Measurements from ENCODE around the gene BLTP3B.

The BLTP3B gene

DNA sequence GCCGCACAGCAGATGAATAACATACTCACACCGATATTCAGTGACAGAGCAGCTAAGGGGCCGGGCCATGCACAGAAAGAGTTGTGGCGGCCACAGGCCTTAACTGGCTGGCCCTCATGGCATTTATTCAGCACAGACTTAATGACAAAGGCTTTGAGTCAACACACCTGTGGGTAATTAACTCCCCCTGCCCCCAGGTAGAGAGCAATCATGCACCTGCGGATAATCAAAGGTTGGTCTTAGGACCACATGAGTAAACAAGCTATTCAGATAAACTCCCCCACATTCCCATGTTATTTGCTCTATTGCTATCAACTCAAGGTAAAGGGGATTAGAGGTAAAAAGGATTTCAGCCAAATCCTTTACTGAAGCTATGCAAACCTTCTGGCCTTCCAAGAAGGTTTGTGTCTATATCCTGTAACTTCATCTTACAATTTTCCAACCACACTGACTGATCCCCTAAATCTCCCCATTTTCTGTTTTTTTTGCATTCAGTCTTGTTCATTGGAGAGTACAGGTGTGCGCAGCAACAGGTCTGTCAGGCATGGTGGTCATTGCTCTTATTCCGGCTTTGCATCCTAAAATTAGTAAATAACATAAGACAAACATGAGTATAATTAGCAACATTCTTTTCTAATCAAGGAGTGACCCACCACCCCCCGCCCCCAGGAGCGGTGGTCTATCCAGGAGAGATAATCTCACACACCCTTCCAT lies 16.9 kb upstream of the BLTP3B start:
- no peak for DNase-seq

DNA sequence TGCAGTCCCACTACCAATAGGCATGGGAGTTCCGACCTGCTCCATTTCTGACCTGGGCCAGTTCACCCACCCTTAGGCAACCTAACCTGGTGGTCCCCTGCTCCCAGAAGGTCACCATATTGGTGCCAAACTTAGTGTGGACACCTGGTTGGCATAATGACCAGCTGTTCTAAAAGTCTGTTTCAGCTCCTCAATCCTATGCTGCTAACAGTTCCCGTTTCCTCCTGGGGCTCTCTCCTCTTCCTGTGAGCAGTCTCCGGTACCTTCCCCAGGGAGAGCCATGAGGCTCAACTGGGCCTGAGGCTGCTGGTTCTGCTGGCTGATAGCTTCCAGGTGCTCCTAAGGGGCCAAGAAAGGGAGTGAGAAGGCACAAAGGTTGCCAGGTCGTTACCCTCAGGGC lies 15.9 kb upstream of the BLTP3B start:
- DNase-seq, result no peak

DNA sequence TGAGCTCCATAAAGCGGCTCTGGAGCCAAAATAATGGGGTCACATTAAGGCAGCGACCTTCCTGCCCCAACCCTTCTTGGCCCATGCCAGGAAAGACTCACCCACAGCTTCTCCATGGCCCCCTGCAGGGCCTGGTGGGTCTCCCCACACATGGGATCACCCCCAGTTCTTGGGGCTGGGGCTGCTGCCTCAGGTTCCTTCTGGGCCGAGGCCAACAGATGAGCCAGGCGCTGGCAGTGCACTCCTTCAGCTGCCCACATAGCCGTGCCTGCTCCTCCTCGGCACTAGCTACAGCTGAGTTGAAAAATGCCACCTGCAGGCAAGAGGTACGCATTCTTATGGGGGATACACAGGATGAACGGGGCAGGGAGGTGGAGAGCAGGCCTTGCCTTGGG lies 14.8 kb upstream of the BLTP3B start:
- no peak for DNase-seq

DNA sequence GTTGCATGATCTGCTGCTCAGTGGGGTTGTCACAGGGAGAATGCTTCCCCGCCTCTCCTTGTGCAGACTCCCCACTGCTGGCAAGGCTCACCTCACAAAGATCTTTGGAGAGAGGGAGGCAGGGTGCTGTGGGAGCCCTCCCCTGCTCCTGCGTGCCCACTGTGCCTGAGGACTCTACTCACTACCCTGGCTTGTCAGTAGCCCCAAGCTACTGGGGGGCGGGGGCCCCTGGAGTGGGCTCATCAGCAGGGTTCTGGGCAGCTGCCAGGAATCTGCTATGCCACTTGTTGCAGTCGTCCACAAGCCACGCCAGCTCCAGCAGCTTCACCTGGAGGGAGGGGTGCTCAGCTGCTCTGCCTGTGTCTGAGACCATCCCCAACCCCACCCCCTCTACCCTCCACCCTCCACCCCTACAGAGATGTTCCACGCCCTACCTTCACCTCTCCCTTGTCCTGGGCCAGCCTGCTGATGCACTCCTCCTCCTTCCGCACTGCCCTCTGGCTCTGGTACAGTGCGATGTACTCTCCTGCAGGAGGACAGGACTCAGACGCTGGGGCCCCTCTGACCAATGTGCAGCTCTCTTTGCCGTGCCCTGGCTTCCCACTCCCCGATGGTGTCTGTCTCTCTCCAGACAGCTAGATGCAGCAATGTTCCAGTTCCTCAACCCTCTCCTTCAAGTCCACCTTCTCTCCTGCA lies 14.2 kb upstream of the BLTP3B start:
- DNase-seq, result peak; percentile 30

DNA sequence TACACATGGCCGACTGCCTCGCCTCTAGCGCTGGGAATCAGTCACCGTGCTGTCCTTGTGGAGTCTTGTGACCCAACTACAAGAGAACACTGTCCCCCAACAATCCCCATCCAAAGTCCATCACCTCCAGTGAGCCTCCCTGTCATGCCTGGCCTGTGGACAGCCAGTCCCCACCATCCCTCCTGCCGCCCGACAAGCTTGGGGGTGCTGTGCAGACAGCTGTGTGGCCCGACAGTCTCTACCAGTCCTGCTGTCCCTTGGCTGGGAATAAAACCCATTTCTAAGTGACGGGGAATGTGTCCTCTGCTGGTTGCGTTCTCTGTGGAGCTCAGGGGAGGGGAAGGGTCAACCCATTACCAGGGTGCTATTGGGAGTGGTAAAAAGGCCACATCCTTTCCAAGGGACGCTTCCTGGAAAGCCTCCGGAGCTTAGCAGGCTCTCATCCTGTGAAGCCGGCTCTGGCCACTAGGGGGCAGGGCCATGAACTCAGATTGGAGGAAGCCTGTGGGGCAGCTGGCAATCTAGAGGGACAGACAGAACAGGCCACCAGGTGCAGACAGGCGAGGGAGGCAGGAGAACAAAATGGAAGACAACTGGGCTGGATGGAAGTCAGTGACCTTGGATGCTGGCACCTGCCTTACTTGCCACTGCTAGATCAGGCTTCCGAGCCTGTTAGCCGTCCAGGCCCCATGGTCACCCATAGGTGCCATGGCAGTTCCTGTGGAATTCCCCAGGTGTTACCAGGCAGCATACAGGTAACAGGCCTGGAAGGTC lies 12.0 kb upstream of the BLTP3B start:
- DNase-seq, result no peak

DNA sequence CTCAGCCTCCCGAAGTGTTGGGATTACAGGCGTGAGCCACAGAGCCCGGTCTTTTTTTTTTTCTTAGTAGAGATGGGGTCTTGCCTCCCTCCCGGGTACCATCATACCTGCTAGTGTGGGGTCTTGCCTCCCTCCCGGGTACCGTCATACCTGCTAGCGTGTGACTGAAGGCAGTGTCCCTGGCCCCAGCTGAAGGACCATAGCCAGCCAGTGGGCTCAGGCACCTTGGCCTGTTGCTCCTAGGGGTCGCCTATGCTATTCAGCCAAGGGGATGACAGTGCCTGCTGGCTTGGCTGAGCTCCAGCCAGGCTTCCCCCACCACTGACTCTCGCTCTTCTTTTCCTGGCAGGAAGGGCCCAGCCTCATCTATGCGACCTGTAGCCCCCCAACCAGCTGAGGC lies 10.5 kb upstream of the BLTP3B start:
- no peak for DNase-seq

DNA sequence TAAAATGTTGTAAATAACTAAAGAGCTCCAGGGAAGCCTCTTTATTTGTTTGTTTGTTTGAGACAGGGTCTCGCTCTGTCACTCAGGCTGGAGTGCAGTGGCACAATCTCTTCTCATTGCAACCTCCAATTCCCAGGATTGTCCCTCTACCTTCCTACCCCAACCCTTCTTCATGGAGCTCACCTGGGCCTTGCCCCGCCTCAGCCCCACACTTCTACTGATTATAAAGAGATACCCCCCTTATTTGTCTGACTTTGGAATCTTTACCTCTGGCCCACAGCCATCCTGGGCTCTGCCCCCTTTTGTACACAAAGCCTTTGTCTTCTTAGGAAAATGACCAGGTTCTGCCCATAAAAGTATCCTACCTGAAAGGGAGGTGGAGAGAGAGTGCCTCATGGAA lies 9.1 kb upstream of the BLTP3B start:
- no peak for DNase-seq

DNA sequence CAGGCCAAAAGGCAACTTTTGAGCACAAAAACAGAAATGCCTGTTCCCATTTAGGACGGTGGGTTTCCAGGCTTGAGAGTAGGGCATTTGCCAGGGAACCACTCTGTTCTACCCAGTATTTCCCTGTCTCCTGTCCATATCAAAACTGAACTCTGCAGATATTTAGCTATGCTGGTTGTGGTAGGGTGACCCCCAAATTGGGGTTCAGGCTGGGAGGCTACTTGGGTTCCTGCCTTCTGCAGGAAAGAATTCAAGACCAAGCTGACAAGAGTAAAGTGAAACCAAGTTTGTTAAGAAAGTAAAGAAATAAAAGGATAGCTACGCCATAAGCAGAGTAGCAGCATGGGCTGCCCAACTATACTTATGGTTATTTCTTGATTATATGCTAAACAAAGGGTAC lies 3.6 kb upstream of the BLTP3B start:
- DNase-seq, result no peak

DNA sequence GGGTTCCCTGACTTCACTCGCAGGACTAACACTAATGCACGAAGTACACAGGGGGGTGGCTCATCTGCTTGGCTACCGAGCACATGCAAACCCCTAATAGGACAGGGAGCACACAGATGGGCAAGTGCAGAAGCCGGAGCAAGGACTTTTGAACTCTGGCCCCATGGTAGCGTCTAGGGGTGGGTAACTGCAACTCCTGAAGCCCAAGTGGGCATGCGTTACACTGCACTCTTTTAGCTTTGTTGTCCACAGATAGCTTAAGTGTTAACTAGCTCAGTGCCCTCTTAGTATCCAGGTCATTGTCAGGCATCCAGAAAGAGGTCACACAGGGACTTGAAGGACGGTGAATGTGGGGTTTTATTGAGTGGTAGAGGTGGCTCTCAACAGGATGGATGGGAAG lies 3.0 kb upstream of the BLTP3B start:
- no peak for DNase-seq

DNA sequence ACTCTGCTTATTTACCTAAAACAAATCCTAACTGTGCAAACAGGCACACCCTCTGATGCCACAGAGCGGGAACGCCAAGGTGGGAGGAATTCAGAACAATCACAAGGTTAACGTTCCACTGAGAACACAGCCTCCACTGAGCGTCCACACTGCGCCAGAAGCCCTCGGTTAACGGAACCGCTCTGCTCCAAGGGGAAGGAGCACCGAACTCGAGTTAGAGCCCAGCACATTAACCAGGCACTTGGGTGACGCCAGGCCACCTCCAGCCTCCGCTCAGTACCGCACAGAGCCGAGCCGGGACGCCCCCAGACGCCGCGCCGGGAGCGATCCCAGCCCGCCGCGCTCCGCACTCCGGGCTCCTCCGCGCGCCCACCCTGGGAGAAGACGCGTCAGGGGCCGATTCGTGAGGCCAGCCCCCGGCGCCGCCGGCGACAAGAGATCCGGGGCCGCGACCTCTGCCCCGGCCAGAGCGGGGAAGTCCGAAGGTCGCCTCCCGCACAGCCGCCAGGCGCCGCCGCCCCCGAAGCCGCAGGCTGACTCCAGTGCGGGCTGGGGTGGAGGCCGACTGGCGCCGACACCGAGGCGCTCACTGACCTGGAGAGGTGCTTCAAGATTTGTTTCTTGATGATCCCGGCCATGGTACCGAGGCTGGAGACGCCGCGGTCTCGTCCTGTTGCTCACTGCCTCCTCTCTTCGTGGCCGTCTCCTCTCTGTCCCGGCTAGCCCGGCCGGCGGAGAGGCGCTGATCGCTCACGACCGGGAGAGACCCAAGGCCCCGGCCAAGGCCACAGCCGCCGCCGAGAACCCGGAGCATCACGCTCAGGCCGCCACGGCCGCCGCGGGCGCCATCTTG lies 450 bp downstream of the BLTP3B start:
- peak; percentile 61 for DNase-seq

DNA sequence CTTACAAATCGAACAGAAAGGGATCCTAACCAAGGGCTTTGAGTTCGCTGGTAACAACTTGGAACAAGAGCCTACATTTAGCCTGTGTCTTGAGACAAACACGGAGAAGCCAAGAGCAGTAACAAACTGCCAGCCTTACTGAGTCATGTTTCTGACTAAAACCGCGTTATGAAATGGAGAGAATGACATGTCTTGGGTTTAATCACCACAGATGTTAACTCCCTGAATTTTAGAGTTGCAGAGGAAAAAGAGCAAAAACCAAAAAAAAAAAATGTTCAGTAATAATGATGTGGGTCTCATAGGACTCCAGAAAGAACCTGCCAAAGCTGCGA lies 1.0 kb downstream of the BLTP3B start:
- DNase-seq, result no peak

DNA sequence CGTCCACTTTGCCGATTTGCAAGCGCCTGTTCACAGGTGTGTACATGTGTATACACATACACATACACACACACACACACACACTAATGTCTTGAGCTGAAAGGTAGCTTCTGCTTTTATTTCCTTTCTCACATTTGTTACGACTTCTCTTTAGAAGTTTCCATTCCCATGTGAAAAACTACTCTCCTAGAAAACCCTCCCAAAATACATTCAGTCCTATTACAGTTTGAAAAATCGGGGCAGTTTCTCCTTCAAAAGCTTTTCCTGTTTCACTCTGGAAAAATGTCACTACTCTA lies 3.9 kb downstream of the BLTP3B start:
- no peak for DNase-seq

DNA sequence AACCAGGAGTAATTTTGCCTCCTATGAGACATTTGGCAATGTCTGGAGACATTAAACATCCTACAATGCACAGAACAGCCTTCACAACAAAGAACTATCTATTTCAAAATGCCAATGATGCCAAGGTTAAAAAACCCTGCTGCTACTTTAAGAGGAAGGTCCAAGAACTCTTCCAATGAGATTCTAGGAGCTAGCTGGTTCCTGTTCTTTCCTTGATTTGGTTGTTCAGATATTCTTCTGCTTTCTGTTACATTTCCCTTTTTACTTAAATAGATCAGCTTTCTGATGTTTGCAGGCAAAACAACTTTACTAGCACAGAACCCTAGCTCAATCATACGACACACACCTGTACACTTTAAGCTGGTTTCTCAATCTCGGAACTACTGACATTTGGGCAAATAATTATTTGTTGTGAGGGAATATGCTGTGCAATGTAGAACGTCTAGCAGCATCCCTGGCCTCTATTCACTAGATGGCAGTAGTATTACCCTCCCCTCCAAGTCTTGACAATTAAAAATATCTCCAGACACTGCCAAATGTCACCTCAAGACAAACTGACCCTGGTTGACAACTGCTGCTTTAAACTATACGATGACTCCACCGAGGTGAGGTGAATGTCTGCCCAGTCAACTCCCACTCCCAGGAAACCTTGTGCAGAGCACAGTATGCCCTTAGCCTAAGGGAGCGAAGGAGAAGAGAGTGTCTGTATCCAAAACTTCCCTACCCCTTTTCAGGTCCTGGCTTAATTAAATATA lies 4.4 kb downstream of the BLTP3B start:
- no peak for DNase-seq

DNA sequence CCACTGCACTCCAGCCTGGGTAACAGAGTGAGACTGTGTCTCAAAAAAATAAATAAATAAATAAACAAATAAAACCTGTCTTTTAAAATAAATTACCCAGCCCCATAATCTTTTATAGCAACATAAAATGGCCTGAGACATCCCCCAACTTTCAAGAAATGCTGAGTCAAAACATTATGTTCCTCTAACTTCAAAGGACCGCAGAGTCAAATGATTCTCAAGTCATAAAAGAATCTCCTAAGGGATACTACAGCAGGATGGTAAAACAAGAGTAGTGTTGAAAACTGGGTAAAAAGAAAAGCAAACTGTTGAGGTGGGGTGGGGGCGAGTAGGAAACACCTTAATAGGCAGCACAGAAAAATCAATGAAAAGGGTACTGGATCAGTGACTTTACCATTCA lies 9.5 kb downstream of the BLTP3B start:
- no peak for DNase-seq

DNA sequence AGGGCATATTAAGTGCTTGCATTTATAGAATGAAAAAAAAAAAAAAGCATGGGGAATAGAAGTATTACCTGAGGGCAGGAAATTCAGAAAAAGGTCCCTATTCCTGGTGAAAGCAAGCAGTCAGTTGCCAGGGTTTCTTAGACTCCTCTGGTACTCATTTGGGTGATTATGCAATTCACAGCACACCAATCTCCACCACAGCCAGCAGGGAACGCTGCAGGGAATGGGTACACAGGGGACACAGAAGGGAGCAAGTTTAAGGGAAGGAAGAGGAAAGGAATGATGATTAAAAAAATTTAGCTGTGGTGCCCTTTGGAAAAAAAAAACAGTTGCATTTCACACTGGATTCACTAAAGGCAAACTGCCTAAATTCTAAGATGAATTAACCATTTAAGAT lies 14.2 kb downstream of the BLTP3B start:
- DNase-seq, result no peak

DNA sequence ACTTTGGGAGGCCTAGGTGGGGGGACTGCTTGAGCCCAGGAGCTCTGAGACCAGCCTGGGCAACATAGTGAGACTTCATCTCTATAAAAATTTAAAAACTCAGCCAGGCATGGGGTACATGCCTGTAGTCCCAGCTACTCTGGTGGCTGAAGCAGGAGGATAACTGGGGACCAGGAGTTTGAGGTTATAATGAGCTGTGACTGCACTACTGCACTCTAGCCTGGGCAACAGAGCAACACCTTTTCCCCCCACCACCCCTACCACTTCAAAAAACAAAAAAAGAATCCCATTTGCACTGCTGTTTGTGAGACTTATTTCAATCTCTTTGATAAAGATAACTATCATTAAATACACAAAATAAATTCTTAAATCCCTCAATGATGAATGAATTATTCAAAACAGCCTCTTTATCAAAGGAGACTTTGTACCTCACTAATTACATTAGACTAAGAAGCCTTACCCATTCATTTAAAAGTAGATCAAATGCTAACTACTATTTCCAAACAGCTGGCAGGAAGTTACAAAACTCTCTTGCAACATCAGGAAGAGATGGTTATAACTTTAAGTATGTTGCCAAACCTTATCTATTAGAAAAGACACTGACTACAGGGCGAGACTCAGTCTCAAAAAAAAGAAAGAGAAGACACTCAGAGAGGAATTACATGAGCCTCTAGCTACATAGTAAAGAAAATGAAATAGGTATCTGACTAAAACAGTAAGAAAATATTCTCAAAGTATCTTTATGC lies 14.7 kb downstream of the BLTP3B start:
- no peak for DNase-seq

DNA sequence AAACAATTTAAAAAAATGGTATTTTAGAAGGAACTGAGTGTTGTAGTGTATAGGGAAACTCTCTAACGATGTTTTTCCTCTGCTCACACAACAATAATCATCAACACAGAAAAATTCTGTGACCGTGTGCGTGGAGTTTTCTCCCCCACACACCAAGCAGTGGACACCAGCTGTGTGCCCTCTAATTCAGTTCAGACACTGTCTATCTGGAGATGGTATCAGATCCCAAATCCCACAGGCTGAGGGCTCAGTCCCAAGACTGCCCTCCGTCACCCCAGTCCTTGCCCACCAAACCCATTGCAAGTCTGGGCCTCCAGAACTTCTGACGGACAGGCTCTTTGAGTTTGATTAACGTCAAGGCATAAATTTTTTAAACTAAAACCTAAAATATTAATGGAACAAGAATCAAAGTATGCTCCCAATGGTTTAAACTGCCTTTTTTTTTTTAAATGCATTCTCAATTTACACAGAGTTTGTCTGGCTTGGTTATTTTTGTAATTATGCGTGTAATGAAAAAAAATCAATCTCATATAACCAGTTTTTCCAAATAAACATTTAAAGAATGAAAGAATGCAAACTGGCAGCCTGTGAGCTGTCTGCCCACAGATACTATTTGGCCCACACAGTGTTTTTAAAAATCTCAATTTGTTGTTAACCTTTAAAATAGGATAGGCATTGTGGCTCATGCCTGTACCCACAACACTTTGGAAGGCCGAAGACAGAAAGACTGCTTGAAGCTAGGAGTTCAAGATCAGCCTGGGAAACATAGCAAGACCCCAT lies 19.2 kb downstream of the BLTP3B start:
- DNase-seq, result no peak

DNA sequence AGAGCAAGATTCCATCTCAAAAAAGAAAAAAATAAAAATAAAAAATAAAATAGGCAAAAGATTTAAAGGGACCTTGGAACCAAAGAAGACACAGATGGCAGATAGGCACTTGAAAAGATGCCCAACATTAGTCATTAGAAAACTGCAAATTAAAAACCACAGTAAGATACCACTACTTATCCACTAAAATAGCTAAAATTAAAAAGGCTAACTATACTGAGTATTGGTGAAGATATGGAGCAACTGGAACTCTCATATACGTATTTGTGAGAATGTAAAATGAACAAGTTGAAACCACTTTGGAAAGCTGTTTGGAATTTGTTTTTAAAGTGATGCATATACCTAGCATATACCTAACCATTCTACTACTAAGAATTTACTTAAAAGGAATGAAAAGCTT lies 22.3 kb downstream of the BLTP3B start:
- DNase-seq, result no peak

DNA sequence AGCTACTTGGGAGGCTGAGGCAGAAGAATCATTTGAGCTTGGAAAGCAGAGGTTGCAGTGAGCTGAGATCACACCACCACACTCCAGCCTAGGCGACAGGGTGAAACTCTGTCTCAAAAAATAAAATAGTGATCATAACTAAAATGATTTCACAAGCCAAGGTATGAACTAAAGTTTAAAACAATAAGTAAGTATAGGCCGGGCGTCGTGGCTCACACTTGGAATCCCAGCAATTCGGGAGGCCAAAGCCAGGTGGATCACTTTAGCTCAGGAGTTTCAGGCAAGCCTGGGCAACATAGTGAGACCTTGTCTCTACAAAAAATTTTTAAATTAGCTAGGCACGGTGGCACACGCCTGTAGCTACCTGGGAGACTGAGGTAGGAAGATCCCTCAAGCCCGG lies 27.4 kb downstream of the BLTP3B start:
- DNase-seq, result no peak

DNA sequence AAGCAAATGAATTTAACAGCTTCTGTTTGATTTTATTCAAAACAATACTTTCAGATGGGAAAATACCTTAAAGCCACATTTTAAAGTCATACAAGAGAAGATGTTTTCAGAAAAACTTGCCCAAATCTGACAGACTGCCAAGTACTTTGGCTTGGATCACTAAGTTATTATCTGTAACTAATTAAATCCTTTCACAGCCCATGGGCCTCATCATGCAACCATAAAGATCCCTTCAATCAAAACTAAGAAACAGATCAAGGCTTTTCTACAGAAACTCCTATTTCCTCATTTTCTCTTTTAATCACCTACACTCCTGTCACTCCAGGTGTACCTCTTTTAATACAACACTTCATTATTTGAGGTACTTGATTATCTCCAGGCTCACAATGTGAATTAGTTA lies 28.1 kb downstream of the BLTP3B start:
- no peak for DNase-seq

DNA sequence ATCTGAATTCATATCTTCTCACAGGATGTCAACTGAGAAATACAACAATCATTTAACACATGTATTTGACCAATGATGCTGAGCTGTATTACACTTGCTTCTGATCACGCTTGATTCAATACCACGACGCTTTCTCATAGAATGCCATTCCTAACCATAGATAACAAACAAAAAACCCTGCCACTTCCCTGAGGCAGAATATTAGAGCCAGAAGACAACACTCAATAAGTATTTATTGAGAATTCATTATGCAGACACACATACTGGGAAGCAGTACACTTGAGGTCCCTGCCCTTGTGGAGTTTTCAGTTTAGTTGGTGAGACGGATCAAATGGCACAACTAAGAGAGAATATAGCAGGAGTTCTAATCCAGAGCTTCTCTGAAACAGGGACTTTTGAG lies 32.4 kb downstream of the BLTP3B start:
- DNase-seq, result no peak
